ENCODE data around the gene CHMP2A. TPM values are rescaled to one million over a fixed set of nuclear protein-coding genes. Genes with fewer than 3 reads are reported as not detected.

Gene CHMP2A
- total and polyA plus RNA-seq, 2 of the 4 experiments (the other 2 are of a cell fraction), result 105 to 183 TPM

DNA sequence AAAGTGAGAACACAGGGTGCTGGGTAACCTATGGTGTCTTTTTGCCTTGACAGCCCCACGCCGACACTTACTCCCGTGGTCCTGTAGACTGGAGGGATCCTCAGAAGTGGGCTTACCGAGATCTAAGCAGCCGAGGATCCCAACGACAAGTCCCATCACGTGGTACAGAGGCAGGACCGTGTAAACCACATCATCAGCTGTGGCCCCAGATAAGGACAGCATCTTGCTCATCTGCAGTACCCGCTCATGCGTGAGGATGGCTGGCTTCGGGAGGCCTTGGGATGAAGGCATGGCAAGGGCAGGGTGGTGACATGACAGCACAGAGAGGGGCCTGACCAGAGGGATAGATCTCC is 45.2 kb downstream of the CHMP2A start:
- no peak overlapping the region for H2AK5ac ChIP-seq (ENCODE audit: low read depth, low read length)
- peak overlapping the region; percentile 78 for H2AK9ac ChIP-seq (replicated peaks; ENCODE audit: low read depth, low read length, poor library complexity)
- in situ Hi-C loops (cut with MboI; ENCODE audit: low sequenced_read_pairs) (no loop called here), intact Hi-C loops (cut with micrococcal nuclease) (no loop called here), dilution Hi-C loops (cut with HindIII; ENCODE audit: low sequenced_read_pairs, unreplicated experiment) (no loop called here)
- BruUV-seq (replicated peaks), result no TSS peak
- POLR2A ChIA-PET (ENCODE audit: unreplicated experiment), result no interaction called here
- peaks cover 4 to 26% of the 10 kb centered on the region in 2 experiments; a peak in 3 of 4 replicates for H3K79me1 ChIP-seq (ENCODE audit: low read depth in 1 of 2, low read length in 2 of 2)
- no peak overlapping the region for H4K91ac ChIP-seq (ENCODE audit: insufficient read depth, low read depth, low read length)
- H2BK15ac ChIP-seq (ENCODE audit: low read depth, low read length), result no peak overlapping the region
- no peak overlapping the region for H4K5ac ChIP-seq (ENCODE audit: low read depth, low read length)
- DNase-seq (no peak), ATAC-seq (ENCODE audit: low read depth) (no peak)
- no peak overlapping the region for H3K56ac ChIP-seq (ENCODE audit: extremely low read depth, insufficient read depth, low read length)
- CTCF ChIA-PET, result no interaction called here
- H3K27ac ChIP-seq (ENCODE audit: insufficient read depth, low read length), result no peak overlapping the region
- WGBS, 2 experiments (ENCODE audit: extremely low coverage in 2 of 2, insufficient read length in 1 of 2), result 87% methylated on average over 10 of the region's 11 CpGs; no CpG with 5 or more reads in 1 of the 2 experiments
- TF ChIP-seq MAFK (IDR thresholded peaks at IDR 0.05; ENCODE audit: low read depth, low read length) (no peak), RCOR1 (IDR thresholded peaks at IDR 0.05; ENCODE audit: insufficient replicate concordance, low read length) (no peak), CEBPB (IDR thresholded peaks at IDR 0.05; ENCODE audit: low read depth, low read length) (no peak), FOS (IDR thresholded peaks at IDR 0.05; ENCODE audit: low read depth, low read length) (no peak), POLR2A (IDR thresholded peaks at IDR 0.05; ENCODE audit: low read depth, low read length) (no peak), CHD1 (IDR thresholded peaks at IDR 0.05; ENCODE audit: low read depth, low read length) (no peak), MXI1 (IDR thresholded peaks at IDR 0.05; ENCODE audit: borderline replicate concordance, low read depth, low read length) (no peak), RAD21 (IDR thresholded peaks at IDR 0.05; ENCODE audit: low read length) (no peak), NFE2L2 (IDR thresholded peaks at IDR 0.05; ENCODE audit: low read depth, low read length) (no peak), SMC3 (IDR thresholded peaks at IDR 0.05; ENCODE audit: low read depth, low read length) (no peak), MAZ (IDR thresholded peaks at IDR 0.05; ENCODE audit: borderline replicate concordance, low read depth, low read length) (no peak), BHLHE40 (IDR thresholded peaks at IDR 0.05; ENCODE audit: low read depth, low read length) (no peak), RFX5 (IDR thresholded peaks at IDR 0.05; ENCODE audit: low read depth, low read length) (no peak)
- TF ChIP-seq, protein P1, sequence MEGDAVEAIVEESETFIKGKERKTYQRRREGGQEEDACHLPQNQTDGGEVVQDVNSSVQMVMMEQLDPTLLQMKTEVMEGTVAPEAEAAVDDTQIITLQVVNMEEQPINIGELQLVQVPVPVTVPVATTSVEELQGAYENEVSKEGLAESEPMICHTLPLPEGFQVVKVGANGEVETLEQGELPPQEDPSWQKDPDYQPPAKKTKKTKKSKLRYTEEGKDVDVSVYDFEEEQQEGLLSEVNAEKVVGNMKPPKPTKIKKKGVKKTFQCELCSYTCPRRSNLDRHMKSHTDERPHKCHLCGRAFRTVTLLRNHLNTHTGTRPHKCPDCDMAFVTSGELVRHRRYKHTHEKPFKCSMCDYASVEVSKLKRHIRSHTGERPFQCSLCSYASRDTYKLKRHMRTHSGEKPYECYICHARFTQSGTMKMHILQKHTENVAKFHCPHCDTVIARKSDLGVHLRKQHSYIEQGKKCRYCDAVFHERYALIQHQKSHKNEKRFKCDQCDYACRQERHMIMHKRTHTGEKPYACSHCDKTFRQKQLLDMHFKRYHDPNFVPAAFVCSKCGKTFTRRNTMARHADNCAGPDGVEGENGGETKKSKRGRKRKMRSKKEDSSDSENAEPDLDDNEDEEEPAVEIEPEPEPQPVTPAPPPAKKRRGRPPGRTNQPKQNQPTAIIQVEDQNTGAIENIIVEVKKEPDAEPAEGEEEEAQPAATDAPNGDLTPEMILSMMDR (conservative IDR thresholded peaks at IDR 0.05; ENCODE audit: low read depth, low read length), result no peak
- TF ChIP-seq, protein P2, sequence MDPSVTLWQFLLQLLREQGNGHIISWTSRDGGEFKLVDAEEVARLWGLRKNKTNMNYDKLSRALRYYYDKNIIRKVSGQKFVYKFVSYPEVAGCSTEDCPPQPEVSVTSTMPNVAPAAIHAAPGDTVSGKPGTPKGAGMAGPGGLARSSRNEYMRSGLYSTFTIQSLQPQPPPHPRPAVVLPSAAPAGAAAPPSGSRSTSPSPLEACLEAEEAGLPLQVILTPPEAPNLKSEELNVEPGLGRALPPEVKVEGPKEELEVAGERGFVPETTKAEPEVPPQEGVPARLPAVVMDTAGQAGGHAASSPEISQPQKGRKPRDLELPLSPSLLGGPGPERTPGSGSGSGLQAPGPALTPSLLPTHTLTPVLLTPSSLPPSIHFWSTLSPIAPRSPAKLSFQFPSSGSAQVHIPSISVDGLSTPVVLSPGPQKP (IDR thresholded peaks at IDR 0.05; ENCODE audit: borderline replicate concordance, low read depth, low read length), result no peak
- TF ChIP-seq, protein P3, sequence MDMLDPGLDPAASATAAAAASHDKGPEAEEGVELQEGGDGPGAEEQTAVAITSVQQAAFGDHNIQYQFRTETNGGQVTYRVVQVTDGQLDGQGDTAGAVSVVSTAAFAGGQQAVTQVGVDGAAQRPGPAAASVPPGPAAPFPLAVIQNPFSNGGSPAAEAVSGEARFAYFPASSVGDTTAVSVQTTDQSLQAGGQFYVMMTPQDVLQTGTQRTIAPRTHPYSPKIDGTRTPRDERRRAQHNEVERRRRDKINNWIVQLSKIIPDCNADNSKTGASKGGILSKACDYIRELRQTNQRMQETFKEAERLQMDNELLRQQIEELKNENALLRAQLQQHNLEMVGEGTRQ (IDR thresholded peaks at IDR 0.05; ENCODE audit: low read depth, low read length), result no peak
- peaks cover 2% of the 10 kb centered on the region; the same call in 1 of the 2 replicates for H3K9me3 ChIP-seq (ENCODE audit: control insufficient read depth, insufficient read depth, low read length)
- H3K36me3 ChIP-seq (ENCODE audit: control insufficient read depth, insufficient read depth, low read length), result peaks cover 4% of the 10 kb centered on the region; the same call in 1 of the 2 replicates
- H3K9ac ChIP-seq (ENCODE audit: low read depth, low read length), result no peak overlapping the region
- H3K4me1 ChIP-seq (ENCODE audit: control insufficient read depth, insufficient read depth, low read length), result no peaks in the 10 kb centered on the region
- peak overlapping the region; percentile 11 for H2AFZ ChIP-seq (replicated peaks; ENCODE audit: low read length, poor library complexity)
- no peak overlapping the region for H3K4me2 ChIP-seq (ENCODE audit: low read depth, low read length)
- H3K4me3 ChIP-seq (ENCODE audit: insufficient read depth, low read depth, low read length), result no peak overlapping the region
- no peak overlapping the region for H3K18ac ChIP-seq (ENCODE audit: low read depth, low read length)
- no peaks in the 10 kb centered on the region for H4K20me1 ChIP-seq (ENCODE audit: insufficient read depth, low read length)
- no peaks in the 10 kb centered on the region for H3K27me3 ChIP-seq (ENCODE audit: control insufficient read depth, insufficient read depth, low read length)
- H4K8ac ChIP-seq (ENCODE audit: low read depth in 2 of 2, low read length in 2 of 2), result no peak overlapping the region
- H3K4ac ChIP-seq (ENCODE audit: low read depth, low read length), result no peak overlapping the region
- no peak overlapping the region for H2BK5ac ChIP-seq (ENCODE audit: low read depth, low read length, poor library complexity, severe bottlenecking)
- H3K23ac ChIP-seq (ENCODE audit: low read depth, low read length), result no peak overlapping the region
- H3K14ac ChIP-seq (replicated peaks; ENCODE audit: low read depth, low read length), result no peak overlapping the region
- H2BK120ac ChIP-seq (ENCODE audit: low read depth, low read length), result no peak overlapping the region
- H2BK20ac ChIP-seq (ENCODE audit: low read depth, low read length), result no peak overlapping the region
- H3K9me1 ChIP-seq (ENCODE audit: insufficient read depth, low read length), result no peaks in the 10 kb centered on the region
